Common myeloid progenitor, CD34-positive (primary cell): Measurements from ENCODE around the gene NPR2.

Experiments
- CTCF ChIA-PET: fragments of 350-600 bp; sonication (Branson Sonifier 250); formaldehyde crosslinking; loops from one replicate; lab custom pipeline; 2021; ENCODE audit warnings: antibody characterized with exemption; lab: Charles Lee
- POLR2A ChIA-PET: fragments of 350-600 bp; sonication (Branson Sonifier 250); formaldehyde crosslinking; loops from one replicate; lab custom pipeline; 2021; ENCODE audit warnings: antibody characterized with exemption; lab: Charles Lee
- DNase-seq, 3 donors: peaks; one replicate each; pipeline versions ENCODE4 v3.0.0 to v3.0.0-alpha.2; 2013
- H3K27ac ChIP-seq, 2 experiments: 1 replicate in 1 of 2; 2 replicates in 1 of 2; pipeline ENCODE4 v1.7.0; 2013; ENCODE audit warnings: inconsistent platforms in 2 of 2, low read length in 2 of 2, mild to moderate bottlenecking in 2 of 2, low read depth in 1 of 2, moderate library complexity in 1 of 2; ENCODE audit not compliant: severe bottlenecking in 2 of 2, insufficient read depth in 1 of 2, poor library complexity in 1 of 2
- H3K27me3 ChIP-seq, 5 experiments: replicated peaks in 2 of 5; 1 replicate in 3 of 5; 2 replicates in 2 of 5; pipeline versions ENCODE4 v1.6.1 to v1.7.0; 2013; ENCODE audit warnings: low read length in 4 of 5, mild to moderate bottlenecking in 2 of 5, moderate library complexity in 2 of 5, inconsistent platforms in 1 of 5; ENCODE audit not compliant: insufficient read depth in 5 of 5, control insufficient read depth in 4 of 5
- H3K36me3 ChIP-seq, 4 experiments: 1 replicate in 2 of 4; 2 replicates in 2 of 4; pipeline versions ENCODE4 v1.6.1 to v1.7.0; 2013; ENCODE audit warnings: low read length in 3 of 4, control low read depth in 1 of 4, mild to moderate bottlenecking in 1 of 4; ENCODE audit not compliant: control insufficient read depth in 4 of 4, insufficient read depth in 4 of 4
- H3K4me1 ChIP-seq, 4 experiments: 1 replicate in 3 of 4; 2 replicates in 1 of 4; pipeline versions ENCODE4 v1.6.1 to v1.7.1; 2013; ENCODE audit warnings: low read length in 3 of 4, mild to moderate bottlenecking in 3 of 4, control low read depth in 1 of 4, inconsistent platforms in 1 of 4, moderate library complexity in 1 of 4; ENCODE audit not compliant: control insufficient read depth in 4 of 4, insufficient read depth in 4 of 4; ENCODE audit errors: control extremely low read depth in 1 of 4
- H3K4me3 ChIP-seq, 7 experiments: 1 replicate in 4 of 7; 2 replicates in 3 of 7; pipeline versions ENCODE4 v1.5.1 to v1.7.0; 2013; ENCODE audit warnings: mild to moderate bottlenecking in 7 of 7, low read length in 6 of 7, moderate library complexity in 6 of 7, inconsistent platforms in 2 of 7, low read depth in 2 of 7, control low read depth in 1 of 7; ENCODE audit not compliant: insufficient read depth in 4 of 7, control insufficient read depth in 1 of 7; ENCODE audit errors: extremely low read depth in 1 of 7
- H3K9me3 ChIP-seq, 5 experiments: 1 replicate in 4 of 5; 2 replicates in 1 of 5; pipeline versions ENCODE4 v1.6.1 to v1.7.1; 2013; ENCODE audit warnings: low read length in 4 of 5, mild to moderate bottlenecking in 2 of 5, inconsistent platforms in 1 of 5, low read depth in 1 of 5, moderate library complexity in 1 of 5; ENCODE audit not compliant: control insufficient read depth in 4 of 5, insufficient read depth in 2 of 5; ENCODE audit errors: control extremely low read depth in 1 of 5
- WGBS: methylation state at CpG from one replicate; pipeline ENCODE4 v1.1.5; 2013; ENCODE audit not compliant: insufficient coverage; 5-methylcytosine and 5-hydroxymethylcytosine counted together

Gene NPR2

DNA sequence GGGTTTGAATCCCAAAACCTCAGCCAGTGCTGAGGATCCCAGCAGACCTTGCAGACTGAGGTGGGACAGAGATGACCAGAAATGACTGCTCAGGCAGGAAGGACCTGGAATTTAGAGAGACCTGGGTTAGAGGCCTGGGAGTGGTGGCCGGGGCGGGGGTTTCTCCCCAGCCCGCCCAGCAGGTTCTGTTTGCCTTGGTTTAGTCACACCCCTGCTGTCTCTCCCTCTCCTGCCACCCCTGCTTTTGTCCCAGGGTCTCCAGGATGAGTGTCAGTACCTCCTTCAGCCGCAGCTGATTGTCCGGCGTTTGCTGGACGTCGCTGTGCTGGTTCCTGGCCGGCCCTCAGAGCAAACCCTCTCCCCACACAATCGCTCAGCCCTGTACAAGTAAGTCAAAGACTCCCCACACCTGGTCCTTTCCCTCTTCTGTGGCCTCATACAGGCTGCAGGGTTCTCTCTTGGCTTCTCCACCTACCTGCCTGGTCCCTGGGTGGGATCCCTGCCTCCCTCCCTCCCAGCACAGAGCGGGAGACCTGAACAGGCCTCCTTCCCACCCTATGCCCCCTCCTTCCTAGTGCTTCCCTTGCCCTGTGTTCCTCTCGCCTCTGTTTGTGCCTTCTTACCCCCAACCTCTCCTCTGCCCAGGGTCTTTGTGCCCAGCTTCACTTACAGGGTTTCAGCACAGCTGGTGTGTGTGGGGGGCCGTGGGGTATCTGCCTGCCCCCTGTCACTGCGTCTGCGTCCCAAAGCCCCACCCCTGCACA lies 49.7 kb downstream of the NPR2 start:
- H3K9me3 ChIP-seq = no peaks in the 10 kb centered on the region
- ChIA-PET POLR2A (no interaction called here), CTCF (interaction anchor here (1.2 to 1.4 kb wide), 2 partner anchors 14 to 38 kb away, joined by 4 read pairs; no protein-coding TSS in a partner anchor)
- no peaks in the 10 kb centered on the region for H3K36me3 ChIP-seq
- DNase-seq = no peak
- WGBS = 98% methylated on average over 10 of the region's 15 CpGs
- H3K27ac ChIP-seq = no peak overlapping the region
- no peak overlapping the region for H3K4me3 ChIP-seq
- H3K27me3 ChIP-seq = peaks cover 0 to 81% (median 26%) of the 10 kb centered on the region in 5 experiments
- peaks cover 7 to 20% (median 7%) of the 10 kb centered on the region in 4 experiments for H3K4me1 ChIP-seq

GRCh38 chr9:35841645-35841900 lies 50.2 kb downstream of the NPR2 start:
- no peak overlapping the region for H3K27ac ChIP-seq
- ChIA-PET POLR2A (no interaction called here), CTCF (interaction anchor here (1.1 to 1.4 kb wide), 2 partner anchors 13 to 15 kb away, joined by 3 to 7 read pairs; partner anchors contain the start of genes FAM221B and TMEM8B)
- H3K4me1 ChIP-seq = peaks cover 7 to 25% (median 7%) of the 10 kb centered on the region in 4 experiments
- H3K36me3 ChIP-seq = no peaks in the 10 kb centered on the region
- no peak for DNase-seq
- WGBS = 100% methylated on average over 1 of the region's 5 CpGs
- H3K9me3 ChIP-seq = no peaks in the 10 kb centered on the region
- peaks cover under 1 to 81% (median 28%) of the 10 kb centered on the region in 5 experiments for H3K27me3 ChIP-seq
- H3K4me3 ChIP-seq = no peak overlapping the region

GRCh38 chr9:35842020-35842745 lies 50.8 kb downstream of the NPR2 start:
- WGBS = 100% methylated on average over 11 of the region's 17 CpGs

GRCh38 chr9:35842795-35843194 lies 51.4 kb downstream of the NPR2 start:
- Histone ChIP-seq H3K4me3 (no peak overlapping the region), H3K4me1 (peaks cover 7 to 27% (median 7%) of the 10 kb centered on the region in 4 experiments), H3K9me3 (no peaks in the 10 kb centered on the region), H3K36me3 (no peaks in the 10 kb centered on the region), H3K27me3 (peaks cover 11 to 82% (median 36%) of the 10 kb centered on the region in 5 experiments), H3K27ac (no peak overlapping the region)
- no peak for DNase-seq
- 94% methylated on average over 3 of the region's 3 CpGs for WGBS
- ChIA-PET POLR2A (no interaction called here), CTCF (interaction anchor here (1.1 to 2.3 kb wide), 3 partner anchors 14 to 17 kb away, joined by 3 to 8 read pairs (median 7); partner anchors contain the start of genes FAM221B and TMEM8B)

More at GRCh38 chr9:35842020-35842745, 50.8 kb downstream of the NPR2 start:
- ChIA-PET POLR2A (no interaction called here), CTCF (interaction anchor here (1.1 to 2.3 kb wide), 3 partner anchors 14 to 16 kb away, joined by 3 to 8 read pairs (median 7); partner anchors contain the start of genes FAM221B and TMEM8B)
- no peak for DNase-seq
- Histone ChIP-seq H3K27me3 (peaks cover 6 to 82% (median 34%) of the 10 kb centered on the region in 5 experiments), H3K4me1 (peaks cover 7 to 27% (median 7%) of the 10 kb centered on the region in 4 experiments), H3K27ac (no peak overlapping the region), H3K9me3 (no peaks in the 10 kb centered on the region), H3K4me3 (no peak overlapping the region), H3K36me3 (no peaks in the 10 kb centered on the region)

- no peak overlapping the region for H3K4me3 ChIP-seq
- ChIA-PET CTCF (interaction anchor here (0.6 to 3.0 kb wide), 10 partner anchors 8 to 62 kb away, joined by 3 to 21 read pairs (median 4); no protein-coding TSS in a partner anchor), POLR2A (interaction anchor here (1.1 kb wide), 1 partner anchor 88 kb away, joined by 3 read pairs; no protein-coding TSS in a partner anchor)
- no peaks in the 10 kb centered on the region for H3K36me3 ChIP-seq
- H3K4me1 ChIP-seq = peaks cover 7 to 27% (median 7%) of the 10 kb centered on the region in 4 experiments
- WGBS = 50% methylated on average over 6 of the region's 7 CpGs
- no peaks in the 10 kb centered on the region for H3K9me3 ChIP-seq
- no peak overlapping the region for H3K27ac ChIP-seq
- peak; percentile 92 to 98 (median 97) for DNase-seq
- H3K27me3 ChIP-seq = peaks cover 12 to 80% (median 38%) of the 10 kb centered on the region in 5 experiments
Measured at GRCh38 chr9:35844628-35845270, 53.4 kb downstream of the NPR2 start.

GRCh38 chr9:35845824-35846771 lies 54.7 kb downstream of the NPR2 start:
- Histone ChIP-seq H3K27ac (no peak overlapping the region), H3K4me1 (peaks cover 7 to 27% (median 7%) of the 10 kb centered on the region in 4 experiments), H3K27me3 (peaks cover 12 to 76% (median 34%) of the 10 kb centered on the region in 5 experiments), H3K36me3 (no peaks in the 10 kb centered on the region), H3K9me3 (no peaks in the 10 kb centered on the region), H3K4me3 (no peak overlapping the region)
- POLR2A ChIA-PET = interaction anchor here (0.6 to 0.7 kb wide), 2 partner anchors 10 to 64 kb away, joined by 3 to 4 read pairs; no protein-coding TSS in a partner anchor
- 48% methylated on average over 43 of the region's 53 CpGs for WGBS
- no peak for DNase-seq
- CTCF ChIA-PET = interaction anchor here (0.9 to 3.0 kb wide), 7 partner anchors 11 to 55 kb away, joined by 3 to 21 read pairs (median 5); no protein-coding TSS in a partner anchor
